Left ventricle myocardium inferior (tissue), 1 donor: ENCODE measurements around the gene OR4E2. TPM values are rescaled to one million over a fixed set of nuclear protein-coding genes. Genes with fewer than 3 reads are reported as not detected.

Experiments used
- DNase-seq: peaks from one replicate; pipeline ENCODE4 v3.0.0-alpha.2; 2020
- H3K27ac ChIP-seq: fragments of 200-600 bp; replicated peaks from 2 replicates; pipeline ENCODE4 v1.8.0; 2021
- H3K27me3 ChIP-seq: fragments of 200-600 bp; 2 replicates; pipeline ENCODE4 v1.8.0; 2021; ENCODE audit warnings: low read depth
- H3K36me3 ChIP-seq: fragments of 200-600 bp; 2 replicates; pipeline ENCODE4 v1.8.0; 2021
- H3K4me1 ChIP-seq: fragments of 200-600 bp; 2 replicates; pipeline ENCODE4 v1.8.0; 2021
- H3K4me3 ChIP-seq: fragments of 200-600 bp; 2 replicates; pipeline ENCODE4 v1.8.0; 2021; ENCODE audit warnings: mild to moderate bottlenecking, moderate library complexity
- H3K9me3 ChIP-seq: fragments of 200-600 bp; replicated peaks from 2 replicates; pipeline ENCODE4 v1.8.0; 2021
- CTCF ChIP-seq: fragments of 200-600 bp; IDR thresholded peaks from 2 replicates; pipeline ENCODE4 v1.8.0; 2021; ENCODE audit warnings: antibody characterized with exemption, mild to moderate bottlenecking, borderline replicate concordance
- intact Hi-C: fragments of 100-400 bp; cut with micrococcal nuclease; formaldehyde crosslinking; loops from one replicate; pipeline ENCODE4 v1.11.0; 2022
- total RNA-seq: library from RNA; stranded (reverse); fragmentation: NEBNext Ultra II Directional; extraction: Animal tissue kit (Norgen Biotek cat#: 25700); gene quantifications from one replicate; pipeline ENCODE4 v1.2.1, GENCODE V29; 2021
- donor health status: DM: no; HTN: yes; CAD: no; lungs with severe emphysema.

Gene OR4E2
- total RNA-seq, 1 donor from 2014 or later = not detected

DNA sequence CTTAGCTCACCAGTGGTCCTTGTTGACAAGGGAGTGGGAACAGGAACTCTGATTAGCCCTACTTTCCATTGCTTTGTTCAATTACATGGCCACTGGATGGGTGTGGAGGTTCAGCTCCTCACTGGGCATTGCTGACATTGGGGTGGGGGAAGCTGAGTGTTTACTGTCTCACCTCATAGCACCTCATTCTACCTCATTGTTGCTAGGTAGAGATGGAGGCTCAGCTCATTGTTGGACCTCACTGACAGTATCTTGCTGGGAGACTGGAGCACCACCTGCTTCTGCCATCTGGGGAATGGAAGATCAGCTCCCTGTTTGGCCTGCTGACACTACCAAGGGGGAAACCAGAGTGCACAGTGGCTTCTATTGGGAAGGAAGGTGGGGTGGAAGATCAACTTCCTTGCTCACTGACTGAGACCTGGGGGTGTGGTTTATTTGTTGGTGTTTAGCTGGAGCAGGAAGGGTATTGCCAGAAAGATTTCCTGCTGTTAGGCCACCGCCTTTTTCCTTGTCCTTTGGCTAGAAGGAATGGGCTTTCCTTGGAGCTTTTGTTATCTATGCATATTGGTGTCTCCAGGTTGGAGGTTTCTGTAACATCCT is 1.3 kb upstream of the OR4E2 start:
- DNase-seq = no peak
- no peak for TF ChIP-seq CTCF
- Histone ChIP-seq H3K9me3 (peaks cover 18% of the 10 kb centered on the region), H3K4me3 (no peak overlapping the region), H3K27me3 (no peaks in the 10 kb centered on the region), H3K36me3 (no peaks in the 10 kb centered on the region), H3K4me1 (peaks cover 8% of the 10 kb centered on the region), H3K27ac (peak overlapping the region; percentile 63)
- intact Hi-C loops = no loop called here

GRCh38 chr14:21654215-21654614 is 580 bp downstream of the OR4E2 start:
- no peak overlapping the region for H3K4me3 ChIP-seq
- H3K36me3 ChIP-seq = no peaks in the 10 kb centered on the region
- DNase-seq = no peak
- intact Hi-C loops = no loop called here
- H3K27ac ChIP-seq = no peak overlapping the region
- H3K4me1 ChIP-seq = peaks cover 8% of the 10 kb centered on the region
- TF ChIP-seq CTCF = no peak
- peaks cover 8% of the 10 kb centered on the region for H3K9me3 ChIP-seq
- no peaks in the 10 kb centered on the region for H3K27me3 ChIP-seq

DNA sequence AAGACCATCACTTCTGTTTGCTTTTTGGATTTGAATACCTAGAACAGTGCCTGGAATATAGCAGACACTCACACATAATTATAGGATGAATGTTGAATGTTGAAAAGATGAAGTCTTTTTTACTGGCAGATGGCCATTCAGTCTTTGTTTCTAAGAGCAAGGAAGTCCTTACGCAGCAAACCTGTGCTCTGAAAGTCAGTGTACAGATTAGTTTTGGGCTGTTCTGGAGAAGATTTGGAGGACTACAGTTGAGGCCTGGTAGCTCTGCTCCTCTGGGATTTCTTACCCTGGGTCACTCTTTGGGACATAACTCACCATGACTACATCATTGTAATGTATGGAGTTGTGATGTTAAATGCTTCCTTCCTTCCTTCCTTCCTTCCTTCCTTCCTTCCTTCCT is 3.3 kb downstream of the OR4E2 start:
- DNase-seq = no peak
- no peaks in the 10 kb centered on the region for H3K27me3 ChIP-seq
- no peaks in the 10 kb centered on the region for H3K36me3 ChIP-seq
- no peak for TF ChIP-seq CTCF
- no peak overlapping the region for H3K27ac ChIP-seq
- no peak overlapping the region for H3K4me3 ChIP-seq
- peaks cover 5% of the 10 kb centered on the region for H3K4me1 ChIP-seq
- no peaks in the 10 kb centered on the region for H3K9me3 ChIP-seq
- intact Hi-C loops = no loop called here

GRCh38 chr14:21668377-21668776 is 14.7 kb downstream of the OR4E2 start:
- H3K4me3 ChIP-seq = no peak overlapping the region

DNA sequence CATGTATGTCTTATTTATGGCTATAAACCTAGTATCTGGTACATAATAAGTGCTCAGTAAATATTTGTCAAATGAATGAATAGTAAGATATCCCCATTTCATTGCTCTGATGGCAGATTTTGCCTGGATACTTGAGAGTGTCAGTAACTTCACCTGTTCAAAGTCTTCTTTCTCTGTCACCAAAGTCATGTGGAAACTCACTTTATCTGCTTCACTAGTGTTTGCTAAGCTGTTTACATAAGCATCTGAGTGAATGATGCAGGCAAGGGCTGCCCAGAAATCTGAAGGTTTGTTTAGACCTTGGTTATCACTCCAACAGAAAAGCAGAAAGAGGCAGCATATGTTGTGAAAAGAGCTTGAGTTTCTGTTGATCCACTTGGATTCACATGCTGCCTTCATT is 15.6 kb downstream of the OR4E2 start:
- H3K4me3 ChIP-seq = no peak overlapping the region
- no peak for DNase-seq
- no peak for TF ChIP-seq CTCF
- H3K4me1 ChIP-seq = no peaks in the 10 kb centered on the region
- intact Hi-C loops = no loop called here
- H3K27me3 ChIP-seq = no peaks in the 10 kb centered on the region
- H3K9me3 ChIP-seq = peaks cover 6% of the 10 kb centered on the region
- H3K36me3 ChIP-seq = no peaks in the 10 kb centered on the region
- H3K27ac ChIP-seq = no peak overlapping the region

More at GRCh38 chr14:21668377-21668776, 14.7 kb downstream of the OR4E2 start:
- no peak for TF ChIP-seq CTCF
- Histone ChIP-seq H3K9me3 (peaks cover 12% of the 10 kb centered on the region), H3K36me3 (no peaks in the 10 kb centered on the region), H3K27me3 (no peaks in the 10 kb centered on the region), H3K4me1 (no peaks in the 10 kb centered on the region), H3K27ac (no peak overlapping the region)
- intact Hi-C loops = no loop called here
- no peak for DNase-seq
